Vagina (tissue), 2 donors: ENCODE results near the gene SUPT3H.

ENCODE experiments used
- POLR2A ChIP-seq, 2 donors: fragments of 450-650 bp; IDR thresholded peaks; one replicate each; pipeline ENCODE4 v1.6.1; 2017; ENCODE audit warnings: antibody characterized with exemption in 2 of 2, mild to moderate bottlenecking in 2 of 2, moderate library complexity in 2 of 2
- POLR2AphosphoS5 ChIP-seq, 2 donors: sonication (generic); formaldehyde crosslinking; IDR thresholded peaks; one replicate each; pipeline ENCODE4 v1.9.0; 2017; ENCODE audit warnings: antibody characterized with exemption in 2 of 2, mild to moderate bottlenecking in 2 of 2, low read depth in 1 of 2; ENCODE audit not compliant: insufficient read depth in 1 of 2
- TF ChIP-seq, protein P1 (sequence below), 3 experiments: fragments of 450-650 bp in 2 of 3; fragments of 200-600 bp in 1 of 3; sonication (generic) in 1 of 3; IDR thresholded peaks; one replicate each; pipeline ENCODE4 v1.5.1; 2017 to 2019; ENCODE audit warnings: antibody characterized with exemption in 3 of 3, mild to moderate bottlenecking in 2 of 3, moderate library complexity in 2 of 3

DNA sequence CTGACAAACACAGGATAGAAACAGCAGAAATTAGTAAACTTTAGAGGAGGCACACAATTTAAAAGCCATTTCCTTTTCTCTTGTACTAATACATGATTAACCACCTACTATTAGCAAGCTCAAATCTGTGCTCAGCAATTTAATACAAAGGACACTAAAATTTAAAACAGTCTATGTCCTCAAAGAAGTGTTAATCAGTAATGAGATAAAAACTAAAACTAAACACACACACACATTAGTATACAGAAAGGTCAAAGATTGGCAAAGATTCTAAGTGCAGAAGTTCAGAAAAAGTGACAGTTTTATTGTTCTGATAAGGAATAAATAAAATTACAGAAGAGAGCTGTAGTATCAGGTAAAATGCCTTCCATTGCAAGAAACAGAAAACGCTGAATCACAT is 123.5 kb downstream of the SUPT3H start:
- TF ChIP-seq, protein P1, sequence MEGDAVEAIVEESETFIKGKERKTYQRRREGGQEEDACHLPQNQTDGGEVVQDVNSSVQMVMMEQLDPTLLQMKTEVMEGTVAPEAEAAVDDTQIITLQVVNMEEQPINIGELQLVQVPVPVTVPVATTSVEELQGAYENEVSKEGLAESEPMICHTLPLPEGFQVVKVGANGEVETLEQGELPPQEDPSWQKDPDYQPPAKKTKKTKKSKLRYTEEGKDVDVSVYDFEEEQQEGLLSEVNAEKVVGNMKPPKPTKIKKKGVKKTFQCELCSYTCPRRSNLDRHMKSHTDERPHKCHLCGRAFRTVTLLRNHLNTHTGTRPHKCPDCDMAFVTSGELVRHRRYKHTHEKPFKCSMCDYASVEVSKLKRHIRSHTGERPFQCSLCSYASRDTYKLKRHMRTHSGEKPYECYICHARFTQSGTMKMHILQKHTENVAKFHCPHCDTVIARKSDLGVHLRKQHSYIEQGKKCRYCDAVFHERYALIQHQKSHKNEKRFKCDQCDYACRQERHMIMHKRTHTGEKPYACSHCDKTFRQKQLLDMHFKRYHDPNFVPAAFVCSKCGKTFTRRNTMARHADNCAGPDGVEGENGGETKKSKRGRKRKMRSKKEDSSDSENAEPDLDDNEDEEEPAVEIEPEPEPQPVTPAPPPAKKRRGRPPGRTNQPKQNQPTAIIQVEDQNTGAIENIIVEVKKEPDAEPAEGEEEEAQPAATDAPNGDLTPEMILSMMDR (IDR thresholded peaks at IDR 0.05) = no peak
- TF ChIP-seq POLR2AphosphoS5 (IDR thresholded peaks at IDR 0.05; ENCODE audit: insufficient read depth in 1 of 2, low read depth in 1 of 2) = no peak
- TF ChIP-seq POLR2A (IDR thresholded peaks at IDR 0.05) = no peak
